ENCODE results near the gene NFXL1.
"Not testable (repeated sequence)": the region's sequence is repeated elsewhere in the genome, so short reads cannot be mapped to it uniquely, and the experiment has no call there.

NFXL1 gene

GRCh38 chr4:47914220-47914925 is at the start of gene NFXL1:
NFXL1 (minus strand) TSS chr4:47914583; CDS start chr4:47914203, 380 bp downstream.
- in situ Hi-C loops (cut with MboI; ENCODE audit: low sequenced_read_pairs), result no loop called here

GRCh38 chr4:47954677-47955076 is 40.3 kb upstream of the NFXL1 start:
- in situ Hi-C loops (cut with MboI; ENCODE audit: low sequenced_read_pairs), result no loop called here

GRCh38 chr4:47954245-47954644 is 39.9 kb upstream of the NFXL1 start:
- in situ Hi-C loops (cut with MboI; ENCODE audit: low sequenced_read_pairs), result no loop called here

GRCh38 chr4:47945930-47946726 is 31.7 kb upstream of the NFXL1 start:
- in situ Hi-C loops (cut with MboI; ENCODE audit: low sequenced_read_pairs), result no loop called here

GRCh38 chr4:47942081-47942819 is 27.9 kb upstream of the NFXL1 start:
- in situ Hi-C loops (cut with MboI; ENCODE audit: low sequenced_read_pairs), result no loop called here

GRCh38 chr4:47939456-47939855 is 25.1 kb upstream of the NFXL1 start:
- in situ Hi-C loops (cut with MboI; ENCODE audit: low sequenced_read_pairs), result loop anchor here (10.0 kb wide), 1 partner anchor 255 kb away; no protein-coding TSS in a partner anchor

- in situ Hi-C loops (cut with MboI; ENCODE audit: low sequenced_read_pairs), result loop anchor here (10.0 kb wide), 1 partner anchor 252 kb away; no protein-coding TSS in a partner anchor
Observed at GRCh38 chr4:47936336-47936735, 22.0 kb upstream of the NFXL1 start.

GRCh38 chr4:47933840-47934239 is 19.5 kb upstream of the NFXL1 start:
- in situ Hi-C loops (cut with MboI; ENCODE audit: low sequenced_read_pairs), result loop anchor here (10.0 kb wide), 1 partner anchor 249 kb away; no protein-coding TSS in a partner anchor

GRCh38 chr4:47930971-47931804 is 16.8 kb upstream of the NFXL1 start:
- in situ Hi-C loops (cut with MboI; ENCODE audit: low sequenced_read_pairs), result loop anchor here (10.0 kb wide), 1 partner anchor 246 kb away; no protein-coding TSS in a partner anchor

- in situ Hi-C loops (cut with MboI; ENCODE audit: low sequenced_read_pairs), result loop anchor here (10.0 kb wide), 2 partner anchors 225 to 245 kb away; no protein-coding TSS in a partner anchor
Observed at GRCh38 chr4:47929682-47930201, 15.4 kb upstream of the NFXL1 start.

- in situ Hi-C loops (cut with MboI; ENCODE audit: low sequenced_read_pairs), result loop anchor here (10.0 kb wide), 1 partner anchor 222 kb away; no protein-coding TSS in a partner anchor
Observed at GRCh38 chr4:47926667-47927258, 12.4 kb upstream of the NFXL1 start.

- in situ Hi-C loops (cut with MboI; ENCODE audit: low sequenced_read_pairs), result loop anchor here (10.0 kb wide), 1 partner anchor 218 kb away; no protein-coding TSS in a partner anchor
Observed at GRCh38 chr4:47923261-47923608, 8.9 kb upstream of the NFXL1 start.

- in situ Hi-C loops (cut with MboI; ENCODE audit: low sequenced_read_pairs), result loop anchor here (10.0 kb wide), 1 partner anchor 218 kb away; no protein-coding TSS in a partner anchor
Observed at GRCh38 chr4:47922436-47923260, 8.3 kb upstream of the NFXL1 start.

- in situ Hi-C loops (cut with MboI; ENCODE audit: low sequenced_read_pairs), result not testable (repeated sequence)
Observed at GRCh38 chr4:47917163-47917562, 2.8 kb upstream of the NFXL1 start.

- in situ Hi-C loops (cut with MboI; ENCODE audit: low sequenced_read_pairs), result no loop called here
Observed at GRCh38 chr4:47915378-47915777, 995 bp upstream of the NFXL1 start.

- in situ Hi-C loops (cut with MboI; ENCODE audit: low sequenced_read_pairs), result no loop called here
Observed at GRCh38 chr4:47914926-47915237, 499 bp upstream of the NFXL1 start.

GRCh38 chr4:47913861-47914219 is 543 bp downstream of the NFXL1 start:
- in situ Hi-C loops (cut with MboI; ENCODE audit: low sequenced_read_pairs), result no loop called here

- in situ Hi-C loops (cut with MboI; ENCODE audit: low sequenced_read_pairs), result no loop called here
Observed at GRCh38 chr4:47913330-47913729, 1.1 kb downstream of the NFXL1 start.

GRCh38 chr4:47907089-47907646 is 7.2 kb downstream of the NFXL1 start:
- in situ Hi-C loops (cut with MboI; ENCODE audit: low sequenced_read_pairs), result no loop called here
